Kidney epithelial cell (primary cell): ENCODE measurements around the gene RABGAP1L. TPM values are rescaled to one million over a fixed set of nuclear protein-coding genes. Genes with fewer than 3 reads are reported as not detected.
"Not testable (repeated sequence)": the region's sequence is repeated elsewhere in the genome, so short reads cannot be mapped to it uniquely, and the experiment has no call there.

Source experiments
- DNase-seq: peaks from one replicate; pipeline ENCODE4 v3.0.0-alpha.2; 2010; ENCODE audit warnings: low read depth
- H3K27me3 ChIP-seq: 2 replicates; pipeline ENCODE4 v1.6.0; 2011; ENCODE audit warnings: low read length; ENCODE audit not compliant: control insufficient read depth, insufficient read depth
- H3K36me3 ChIP-seq: 2 replicates; pipeline ENCODE4 v1.5.1; 2011; ENCODE audit warnings: low read length; ENCODE audit not compliant: control insufficient read depth, insufficient read depth
- H3K4me3 ChIP-seq: 2 replicates; pipeline ENCODE4 v1.5.1; 2011; ENCODE audit warnings: low read depth, mild to moderate bottlenecking, control low read depth, low read length
- total RNA-seq: library from RNA; depleted of rRNA; stranded (reverse); fragments of >200 nt; gene quantifications from 2 replicates; pipeline ENCODE4 v1.2.3, GENCODE V29; 2015
- TF ChIP-seq, protein P1 (sequence below): IDR thresholded peaks from 2 replicates; pipeline ENCODE4 v1.5.1; 2011; ENCODE audit warnings: mild to moderate bottlenecking, moderate library complexity, low read length, control low read depth, inconsistent platforms; ENCODE audit not compliant: insufficient read depth, poor library complexity, severe bottlenecking

The RABGAP1L gene
- total RNA-seq, 1 donor from 2014 or later, result 22.1 TPM

DNA sequence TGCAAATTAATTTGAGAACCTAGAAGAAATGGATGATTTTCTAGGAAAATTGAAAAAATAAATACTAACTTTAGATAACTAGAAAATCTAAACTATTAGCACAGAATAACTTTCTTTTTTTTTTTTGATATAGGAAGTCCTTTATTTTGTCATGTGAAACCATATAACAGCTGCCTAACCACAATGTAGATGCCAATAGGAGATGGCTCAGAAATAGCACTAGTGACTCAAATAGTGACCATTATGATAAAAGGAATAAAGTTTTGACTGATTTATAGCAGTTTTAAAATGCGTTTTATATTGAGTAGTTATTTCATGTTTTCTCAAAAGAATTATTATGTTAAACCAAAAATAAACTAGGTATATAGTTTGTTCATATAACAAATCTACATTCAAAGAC is 682.4 kb downstream of the RABGAP1L start:
- no peak overlapping the region for H3K4me3 ChIP-seq
- H3K27me3 ChIP-seq, result no peaks in the 10 kb centered on the region
- TF ChIP-seq, protein P1, sequence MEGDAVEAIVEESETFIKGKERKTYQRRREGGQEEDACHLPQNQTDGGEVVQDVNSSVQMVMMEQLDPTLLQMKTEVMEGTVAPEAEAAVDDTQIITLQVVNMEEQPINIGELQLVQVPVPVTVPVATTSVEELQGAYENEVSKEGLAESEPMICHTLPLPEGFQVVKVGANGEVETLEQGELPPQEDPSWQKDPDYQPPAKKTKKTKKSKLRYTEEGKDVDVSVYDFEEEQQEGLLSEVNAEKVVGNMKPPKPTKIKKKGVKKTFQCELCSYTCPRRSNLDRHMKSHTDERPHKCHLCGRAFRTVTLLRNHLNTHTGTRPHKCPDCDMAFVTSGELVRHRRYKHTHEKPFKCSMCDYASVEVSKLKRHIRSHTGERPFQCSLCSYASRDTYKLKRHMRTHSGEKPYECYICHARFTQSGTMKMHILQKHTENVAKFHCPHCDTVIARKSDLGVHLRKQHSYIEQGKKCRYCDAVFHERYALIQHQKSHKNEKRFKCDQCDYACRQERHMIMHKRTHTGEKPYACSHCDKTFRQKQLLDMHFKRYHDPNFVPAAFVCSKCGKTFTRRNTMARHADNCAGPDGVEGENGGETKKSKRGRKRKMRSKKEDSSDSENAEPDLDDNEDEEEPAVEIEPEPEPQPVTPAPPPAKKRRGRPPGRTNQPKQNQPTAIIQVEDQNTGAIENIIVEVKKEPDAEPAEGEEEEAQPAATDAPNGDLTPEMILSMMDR, result no peak
- no peaks in the 10 kb centered on the region for H3K36me3 ChIP-seq
- DNase-seq, result no peak

- H3K36me3 ChIP-seq, H3K27me3 ChIP-seq, DNase-seq, H3K4me3 ChIP-seq: not testable (repeated sequence)
Observed at GRCh38 chr1:174848593-174849560, 689.6 kb downstream of the RABGAP1L start.

DNA sequence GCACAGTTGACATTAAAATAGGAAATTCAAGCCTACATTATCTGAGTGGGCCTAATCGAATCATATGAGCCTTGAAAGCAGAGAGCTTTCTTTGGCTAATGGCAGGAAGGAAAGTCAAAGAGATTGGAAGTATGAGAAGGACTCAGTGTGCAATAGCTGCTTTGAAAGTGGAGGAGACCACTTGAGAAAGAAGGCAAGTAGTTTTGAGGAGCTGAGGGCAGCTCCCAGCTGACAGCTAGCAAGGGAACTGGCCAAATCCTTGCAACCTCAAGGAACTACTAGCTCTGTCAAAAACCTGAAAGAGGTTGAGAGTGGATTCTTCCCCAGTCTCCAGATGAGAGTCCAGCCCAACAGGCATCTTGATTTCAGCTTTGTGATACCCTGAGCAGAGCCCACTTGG is 691.4 kb downstream of the RABGAP1L start:
- Histone ChIP-seq H3K4me3 (no peak overlapping the region), H3K36me3 (no peaks in the 10 kb centered on the region), H3K27me3 (no peaks in the 10 kb centered on the region)
- no peak for DNase-seq
- TF ChIP-seq, protein P1, result no peak

- no peak for DNase-seq
- TF ChIP-seq, protein P1, result no peak
- Histone ChIP-seq H3K4me3 (no peak overlapping the region), H3K27me3 (no peaks in the 10 kb centered on the region), H3K36me3 (no peaks in the 10 kb centered on the region)
Observed at GRCh38 chr1:174858301-174858700, 699.0 kb downstream of the RABGAP1L start.

DNA sequence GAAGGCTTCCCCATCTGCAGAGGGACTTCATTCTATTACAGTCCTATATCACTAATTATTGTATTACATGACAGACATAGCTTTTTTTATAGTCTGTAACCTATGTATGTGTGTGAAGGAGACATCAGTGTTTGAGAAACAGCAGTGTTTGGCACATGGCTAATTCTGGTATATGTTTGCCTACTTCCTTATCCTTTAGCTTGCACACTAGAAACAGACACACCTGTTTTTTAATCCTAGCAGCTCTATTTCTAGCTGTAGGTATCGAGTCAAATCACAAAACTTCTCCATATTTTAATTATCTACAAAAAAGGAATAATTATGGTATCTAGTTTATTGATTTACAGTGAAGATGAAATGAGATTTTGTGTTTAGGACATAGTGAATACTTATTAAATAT is 711.0 kb downstream of the RABGAP1L start:
- no peak for DNase-seq
- Histone ChIP-seq H3K27me3 (no peaks in the 10 kb centered on the region), H3K4me3 (no peak overlapping the region), H3K36me3 (no peaks in the 10 kb centered on the region)
- TF ChIP-seq, protein P1, result no peak

DNA sequence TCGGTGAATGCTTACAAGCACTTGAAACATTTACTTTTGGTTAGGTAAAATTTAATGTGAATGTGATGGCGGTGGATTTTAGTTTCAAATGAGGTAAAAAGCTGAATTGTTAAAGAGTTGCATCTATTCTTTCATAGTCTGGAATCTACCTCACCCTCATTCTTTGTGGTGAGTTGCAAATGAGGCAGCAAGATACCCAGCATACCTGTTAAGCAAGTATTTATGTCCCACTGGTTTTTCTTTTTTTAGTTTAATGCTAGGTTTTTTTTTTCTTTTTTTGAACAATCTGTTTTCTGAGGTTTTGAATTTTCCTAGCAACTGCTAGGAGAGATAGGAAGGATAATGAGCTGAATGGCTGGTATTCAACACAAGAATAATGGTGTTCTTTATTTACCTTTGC is 712.6 kb downstream of the RABGAP1L start:
- Histone ChIP-seq H3K27me3 (no peaks in the 10 kb centered on the region), H3K36me3 (no peaks in the 10 kb centered on the region), H3K4me3 (no peak overlapping the region)
- peak; percentile 34 for DNase-seq
- TF ChIP-seq, protein P1, result no peak
